GM08714 (cell line): ENCODE measurements around the gene DHX34.

Experiments
- H3K4me3 ChIP-seq: fragments of 200-500 bp; sonication (Bioruptor generic); 2 replicates; pipeline ENCODE4 v1.5.1; 2014; ENCODE audit warnings: mild to moderate bottlenecking, low read length, inconsistent platforms
- ZNF274 ChIP-seq: IDR thresholded peaks from 2 replicates; pipeline ENCODE4 v1.6.1; 2012; ENCODE audit warnings: mild to moderate bottlenecking, low read depth, low read length

DHX34 gene

DNA sequence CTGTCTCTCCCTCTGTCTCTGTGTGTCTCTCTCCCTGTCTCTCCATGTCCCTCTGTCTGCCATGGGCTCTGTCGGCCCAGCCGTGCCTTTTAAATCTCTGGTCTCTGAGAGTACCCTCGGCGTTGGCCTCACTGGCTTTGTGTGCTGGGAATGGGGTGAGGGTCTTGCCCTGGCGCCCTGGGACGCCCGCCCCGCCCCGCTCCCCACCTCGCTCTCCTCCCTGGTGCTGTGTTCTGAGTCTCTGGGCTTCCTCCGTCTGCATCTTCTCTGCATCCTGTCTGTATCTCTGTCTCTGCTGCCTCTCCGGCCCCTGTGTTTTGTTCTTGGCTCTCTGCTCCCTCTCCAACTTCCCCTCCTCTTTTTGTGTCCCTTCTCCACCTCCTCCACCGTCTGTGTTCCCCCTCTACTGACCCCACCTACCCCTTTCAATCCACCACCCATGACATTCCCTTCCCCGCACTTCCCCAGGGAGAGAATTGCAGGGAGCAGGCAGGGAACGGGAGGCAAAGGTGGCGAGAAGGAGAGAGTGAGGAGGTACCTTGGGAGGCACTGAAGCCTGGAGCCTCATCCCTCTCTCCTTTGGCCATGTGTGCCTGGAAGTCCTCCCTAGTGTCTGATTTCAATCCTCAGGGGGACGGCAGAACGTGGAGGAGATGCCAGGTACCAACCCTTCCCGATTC, 74.2 kb downstream of the DHX34 start:
- no peak overlapping the region for H3K4me3 ChIP-seq
- TF ChIP-seq ZNF274: no peak

DNA sequence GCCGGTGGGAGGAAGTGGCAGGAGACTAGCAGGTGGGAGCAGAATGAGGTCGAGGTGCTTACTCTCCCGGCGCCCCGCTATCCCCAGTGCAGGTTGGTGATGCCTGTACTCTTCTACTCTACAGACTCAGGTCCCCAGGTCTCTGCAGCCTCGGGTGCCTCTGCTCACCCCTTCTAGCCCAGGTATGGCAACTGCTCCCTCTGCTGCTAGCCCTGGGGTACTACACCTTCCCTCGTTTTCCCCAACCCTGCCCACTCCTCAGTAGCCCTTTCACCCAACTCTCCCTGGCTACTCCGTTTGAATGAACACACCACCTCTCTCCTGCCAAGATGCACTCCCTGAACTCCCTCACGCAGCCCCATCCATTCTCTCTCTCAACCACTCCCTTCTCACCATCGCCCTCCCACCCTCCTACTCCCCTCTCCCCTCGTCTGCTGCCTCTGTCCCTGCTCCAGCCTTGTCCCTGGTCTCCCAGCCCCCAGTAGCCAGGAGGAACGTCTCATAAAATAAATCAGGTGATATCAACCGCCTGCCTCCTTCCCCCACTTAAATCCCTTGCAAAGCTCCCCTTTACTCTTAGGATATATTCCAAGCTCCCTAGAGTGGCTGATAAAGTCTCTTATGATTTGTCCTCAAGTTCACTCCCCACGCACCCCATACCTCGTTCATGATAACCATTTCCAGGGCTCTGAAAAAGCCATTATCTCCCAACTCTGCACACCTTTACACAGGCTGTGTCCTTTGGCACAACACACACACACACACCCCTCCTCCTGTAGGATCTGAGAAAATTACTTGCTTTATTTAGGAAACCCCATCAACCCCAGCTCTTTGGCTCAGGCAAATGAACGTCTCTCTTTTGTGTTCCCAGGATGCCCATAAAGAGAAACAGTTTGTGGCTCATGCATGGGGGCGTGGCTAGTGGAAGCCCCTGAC, 78.4 kb downstream of the DHX34 start:
- no peak overlapping the region for H3K4me3 ChIP-seq

GRCh38 chr19:47428177-47428894, 79.2 kb downstream of the DHX34 start:
- H3K4me3 ChIP-seq: no peak overlapping the region
- TF ChIP-seq ZNF274: no peak

More for the DNA sequence above, 78.4 kb downstream of the DHX34 start:
- TF ChIP-seq ZNF274: no peak

DNA sequence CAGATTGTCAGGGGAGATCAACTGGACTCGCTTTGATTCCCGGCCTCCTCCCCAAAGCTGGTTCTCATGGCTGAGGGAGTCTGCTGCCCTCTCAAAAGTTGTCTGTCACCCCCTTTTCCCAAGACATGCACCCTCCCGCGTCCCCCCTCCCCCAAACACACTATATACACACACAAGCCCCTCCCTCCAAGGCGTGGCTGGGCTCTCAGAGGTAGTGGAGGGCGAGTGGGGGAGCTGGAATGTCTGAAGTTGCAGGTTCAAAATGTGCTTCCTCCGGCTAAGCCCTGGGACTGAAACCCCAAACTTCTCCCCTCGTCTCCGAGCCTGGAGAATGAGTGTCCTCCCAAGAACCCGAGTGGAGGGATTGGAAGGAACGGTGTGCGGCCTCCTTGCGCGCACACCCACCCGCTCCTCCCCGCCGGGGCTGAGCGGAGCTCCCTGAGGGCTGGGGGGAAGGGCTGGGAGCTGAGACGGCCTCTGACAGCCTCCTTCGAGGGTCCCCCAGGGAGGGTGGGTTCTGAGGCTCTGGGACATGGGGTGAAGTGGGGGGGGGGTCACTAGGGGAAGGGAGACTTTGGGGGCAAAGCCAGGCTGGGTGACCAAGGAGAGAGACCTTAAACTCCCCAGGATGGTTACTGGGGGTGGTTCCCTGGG, 80.2 kb downstream of the DHX34 start:
- no peak for TF ChIP-seq ZNF274
- H3K4me3 ChIP-seq: no peak overlapping the region

DNA sequence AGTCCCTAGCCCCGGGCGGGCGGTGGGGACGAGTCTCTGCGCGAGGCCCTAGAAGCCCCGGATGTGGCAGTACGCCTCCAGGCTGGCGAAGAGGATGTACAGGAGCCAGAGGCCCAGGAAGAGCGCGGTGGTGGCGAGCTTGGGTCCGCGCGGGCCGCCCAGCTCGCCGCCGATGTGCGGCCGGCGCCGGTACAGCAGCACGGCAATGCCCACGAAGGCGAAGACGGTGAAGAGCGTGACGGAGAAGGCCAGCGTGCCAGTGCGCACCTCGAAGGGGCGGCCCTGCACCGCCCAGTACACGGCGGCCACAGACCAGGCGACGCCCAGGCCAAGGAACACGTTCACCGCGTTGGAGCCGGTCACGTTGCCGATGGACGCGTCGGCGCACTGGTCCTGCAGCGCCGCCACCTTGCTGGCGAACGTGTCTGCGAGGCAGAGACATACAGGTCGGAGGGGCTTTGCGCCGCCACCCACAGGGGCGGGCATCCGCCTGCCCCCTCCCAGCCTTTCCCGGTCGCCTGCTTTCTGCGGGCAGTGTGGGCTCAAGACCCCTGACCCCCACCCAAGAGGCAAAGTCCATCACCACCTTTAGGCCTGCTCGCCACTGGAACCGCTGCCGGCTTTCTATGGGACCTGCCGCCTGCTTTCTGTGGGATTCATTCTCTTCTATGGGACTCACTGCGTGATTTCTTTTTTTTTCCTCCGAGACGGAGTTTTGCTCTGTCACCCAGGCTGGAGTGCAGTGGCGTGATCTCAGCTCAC, 81.1 kb downstream of the DHX34 start:
- no peak overlapping the region for H3K4me3 ChIP-seq
- TF ChIP-seq ZNF274: no peak

DNA sequence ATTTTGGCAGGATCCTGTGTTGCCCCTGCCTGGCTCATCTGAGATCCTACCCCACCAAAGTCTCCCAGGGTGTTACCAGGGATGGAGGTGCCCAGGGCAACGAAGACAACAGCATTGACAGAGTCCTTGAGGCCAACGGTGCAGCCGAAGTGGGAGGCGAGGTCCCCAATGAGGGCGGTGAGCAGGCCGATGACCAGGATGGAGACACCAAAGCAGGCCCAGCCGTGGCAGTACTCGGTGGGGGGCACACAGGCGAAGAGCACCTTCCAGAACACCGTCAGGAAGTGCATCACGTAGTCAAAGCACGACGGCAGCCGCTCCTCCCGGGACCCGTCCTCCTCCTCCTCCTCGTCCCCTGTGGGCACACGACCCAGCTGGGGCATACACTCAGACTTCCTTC, 83.0 kb downstream of the DHX34 start:
- no peak for TF ChIP-seq ZNF274
- no peak overlapping the region for H3K4me3 ChIP-seq
